Activated CD8-positive, alpha-beta memory T cell treated with anti-CD3 and anti-CD28 coated beads, Interleukin-2, amount 50 U/mL, for 48 hours (primary cell): ENCODE measurements around the gene NTN1.
"Not testable (repeated sequence)": the region's sequence is repeated elsewhere in the genome, so short reads cannot be mapped to it uniquely, and the experiment has no call there.

Experiments used
- DNase-seq: peaks from one replicate; pipeline ENCODE4 v3.0.0-alpha.2; 2020

Gene NTN1

GRCh38 chr17:9125722-9126121 is 104.4 kb downstream of the NTN1 start:
- no peak for DNase-seq

DNA sequence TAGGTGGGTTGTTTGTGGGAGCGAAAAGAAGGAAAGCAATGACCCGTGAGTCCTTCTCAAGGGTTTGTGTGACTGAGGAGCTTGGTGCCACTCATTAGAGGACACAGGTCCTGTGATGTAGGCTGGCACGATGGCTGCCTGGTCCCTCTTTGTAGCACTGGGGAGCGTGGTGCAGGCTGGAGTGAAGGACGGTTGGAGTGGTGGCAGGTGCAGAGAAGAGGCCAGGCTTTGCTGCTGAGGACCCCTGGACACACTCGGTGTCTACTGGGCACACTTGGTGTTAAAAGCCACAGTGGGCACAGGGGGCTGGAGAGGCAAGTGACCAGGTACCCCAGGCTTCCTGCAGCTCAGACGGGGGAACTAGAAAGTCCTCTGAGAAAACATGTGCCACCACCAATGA is 106.0 kb downstream of the NTN1 start:
- no peak for DNase-seq

DNA sequence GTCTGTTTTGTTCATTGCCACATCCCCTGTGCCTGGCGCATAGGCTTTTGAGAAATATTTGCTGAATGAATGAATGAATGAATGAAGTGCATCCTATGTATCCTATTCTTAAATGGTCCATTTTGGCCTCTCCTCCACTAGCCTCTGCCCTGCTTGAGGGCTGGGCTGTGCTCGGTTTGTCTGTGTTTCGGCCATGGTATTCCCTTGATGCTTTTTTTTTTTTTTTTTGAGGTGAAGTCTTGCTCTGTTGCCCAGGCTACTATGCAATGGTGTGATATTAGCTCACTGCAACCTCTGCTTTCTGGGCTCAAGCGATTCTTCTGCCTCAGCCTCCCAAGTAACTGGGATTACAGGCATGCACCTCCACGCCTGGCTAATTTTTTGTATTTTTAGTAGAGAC is 110.1 kb downstream of the NTN1 start:
- DNase-seq = no peak

- no peak for DNase-seq
Observed at GRCh38 chr17:9132291-9132690, 111.0 kb downstream of the NTN1 start.

GRCh38 chr17:9132944-9133610 is 111.8 kb downstream of the NTN1 start:
- DNase-seq = no peak

GRCh38 chr17:9138161-9138717 is 116.9 kb downstream of the NTN1 start:
- no peak for DNase-seq

DNA sequence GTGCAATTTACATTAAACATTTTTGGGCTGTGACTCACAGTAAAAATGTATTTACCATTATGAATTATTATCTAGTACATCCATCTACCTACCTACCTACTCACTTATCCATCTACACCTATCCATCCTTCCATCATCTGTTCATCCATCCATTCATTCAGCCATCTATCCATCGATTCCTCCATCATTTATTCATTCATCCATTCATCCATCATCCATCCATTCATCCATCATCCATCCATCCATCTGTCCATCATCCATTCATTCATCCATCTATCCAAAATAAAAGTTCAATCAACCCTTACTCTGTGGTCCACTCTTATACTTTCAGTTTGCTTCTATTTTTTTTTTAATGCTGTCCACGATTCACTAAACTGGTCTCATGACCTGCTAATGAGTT is 118.4 kb downstream of the NTN1 start:
- no peak for DNase-seq

- DNase-seq = no peak
Observed at GRCh38 chr17:9140550-9141424, 119.5 kb downstream of the NTN1 start.

GRCh38 chr17:9141425-9141753 is 120.1 kb downstream of the NTN1 start:
- DNase-seq = no peak

GRCh38 chr17:9142772-9143494 is 121.6 kb downstream of the NTN1 start:
- no peak for DNase-seq

DNA sequence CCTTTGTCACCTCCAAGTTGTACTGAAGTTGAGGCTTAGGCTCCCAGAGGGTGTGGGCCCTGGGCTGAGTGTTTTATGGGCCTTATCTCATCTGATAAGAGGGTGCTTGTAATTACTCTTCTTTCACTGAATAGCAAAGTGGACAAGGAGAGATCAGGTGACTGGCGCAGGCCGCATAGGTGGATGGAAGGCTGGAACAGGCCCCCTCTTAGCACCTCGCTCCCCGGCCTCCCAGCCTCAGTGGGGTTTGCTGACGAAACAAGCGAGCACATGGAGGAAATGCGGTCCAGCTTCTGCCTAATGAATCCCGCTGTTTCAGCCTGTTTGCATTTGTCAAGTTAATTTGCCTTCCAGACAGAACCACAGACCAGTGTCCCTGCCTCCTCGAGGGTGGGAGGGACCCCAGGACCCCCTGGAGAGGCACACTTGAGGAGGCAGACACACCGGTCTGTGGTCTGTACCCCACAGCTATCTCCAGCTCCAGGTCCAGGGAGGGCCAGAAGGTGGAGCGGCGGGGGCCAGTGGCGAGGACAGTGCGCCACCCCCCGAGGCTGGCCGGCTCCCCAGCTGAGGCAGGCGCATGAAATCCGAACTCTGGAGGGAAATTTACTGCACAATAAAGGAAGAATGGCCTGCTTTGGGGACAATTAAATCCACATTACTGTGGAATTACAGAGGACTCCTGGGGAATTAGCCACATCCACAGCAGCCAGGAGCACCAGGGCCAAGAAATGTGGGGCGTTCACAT is 123.4 kb downstream of the NTN1 start:
- DNase-seq = no peak

DNA sequence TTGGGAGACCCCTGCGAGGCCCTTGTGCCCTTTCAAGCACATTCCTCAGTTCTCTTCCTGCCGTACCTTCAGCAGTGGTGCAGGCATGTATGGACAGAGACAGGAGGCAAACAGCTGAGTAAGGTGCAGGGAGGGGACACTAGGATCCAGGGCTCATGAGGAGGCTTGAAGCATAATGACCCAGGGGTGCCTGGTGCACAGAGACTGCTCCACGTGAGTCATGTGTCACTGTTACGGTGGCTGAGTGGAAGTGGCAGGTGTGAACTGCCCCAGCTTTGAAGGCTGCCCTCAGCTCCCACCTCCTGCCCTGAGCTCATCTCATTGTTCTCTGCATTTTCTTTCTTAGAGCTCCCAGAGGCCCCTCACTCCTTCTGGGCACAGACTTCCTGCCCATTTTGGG is 124.8 kb downstream of the NTN1 start:
- no peak for DNase-seq

DNA sequence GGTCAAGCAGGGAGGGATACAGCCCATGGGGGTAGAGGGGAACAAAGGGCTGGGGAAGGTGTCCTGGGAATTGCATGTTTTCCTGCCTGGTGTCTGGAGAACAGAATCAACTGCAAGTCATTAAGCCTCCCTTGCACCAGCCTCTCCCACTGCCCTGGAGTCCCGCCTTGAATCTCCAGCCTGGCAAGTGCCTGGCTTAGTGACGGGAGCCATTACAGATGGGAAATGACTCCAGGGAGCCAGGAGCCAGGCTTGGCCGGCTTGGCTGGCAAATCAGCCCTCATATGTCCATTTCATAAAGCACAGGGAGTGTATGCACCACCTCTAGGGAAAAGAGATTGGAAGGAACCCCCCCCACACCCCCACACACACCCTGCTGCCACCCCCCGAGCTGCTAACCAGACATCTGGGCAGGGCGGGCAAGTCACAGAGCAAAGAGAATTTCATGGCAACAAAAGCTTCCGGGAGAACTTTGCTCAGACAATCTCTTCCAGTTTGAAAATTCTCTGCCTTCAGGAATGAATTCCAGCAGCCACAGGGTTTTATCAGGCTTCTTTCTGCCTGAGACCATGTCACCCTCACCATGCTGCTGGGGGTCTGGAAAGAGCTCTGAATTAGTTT is 127.7 kb downstream of the NTN1 start:
- no peak for DNase-seq

DNA sequence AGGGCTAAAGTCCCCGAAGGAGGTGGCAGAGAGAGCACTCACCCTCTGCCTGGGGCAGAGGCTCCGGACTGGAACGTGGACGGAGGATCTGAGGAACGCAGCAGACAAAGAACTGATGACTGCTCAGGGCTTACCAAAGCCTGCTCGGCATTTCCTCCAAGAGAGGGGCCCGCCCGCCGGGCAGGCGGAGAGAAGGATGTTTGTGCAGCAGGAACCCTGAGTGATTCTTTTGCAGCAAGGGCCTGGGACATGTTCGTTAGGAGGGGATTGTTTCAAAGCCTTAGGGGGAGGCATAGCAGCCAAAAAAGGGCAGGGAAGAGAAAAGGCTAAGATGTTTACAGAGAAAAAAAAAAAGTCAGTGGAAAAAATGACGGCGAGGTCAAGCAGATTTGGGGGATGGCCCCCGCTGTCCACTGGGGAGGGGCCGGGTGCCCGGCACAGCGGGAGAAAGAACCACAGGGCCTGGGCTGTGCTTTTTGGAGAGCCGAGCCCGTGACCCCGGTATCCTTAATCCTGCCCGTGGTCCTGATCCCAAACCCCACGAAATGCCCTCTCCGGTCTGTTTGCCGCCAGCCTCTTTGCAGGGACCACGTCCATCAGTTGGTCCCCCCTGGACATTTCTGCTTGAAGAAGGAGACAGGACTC is 129.3 kb downstream of the NTN1 start:
- no peak for DNase-seq

GRCh38 chr17:9151091-9151490 is 129.8 kb downstream of the NTN1 start:
- DNase-seq = no peak

DNA sequence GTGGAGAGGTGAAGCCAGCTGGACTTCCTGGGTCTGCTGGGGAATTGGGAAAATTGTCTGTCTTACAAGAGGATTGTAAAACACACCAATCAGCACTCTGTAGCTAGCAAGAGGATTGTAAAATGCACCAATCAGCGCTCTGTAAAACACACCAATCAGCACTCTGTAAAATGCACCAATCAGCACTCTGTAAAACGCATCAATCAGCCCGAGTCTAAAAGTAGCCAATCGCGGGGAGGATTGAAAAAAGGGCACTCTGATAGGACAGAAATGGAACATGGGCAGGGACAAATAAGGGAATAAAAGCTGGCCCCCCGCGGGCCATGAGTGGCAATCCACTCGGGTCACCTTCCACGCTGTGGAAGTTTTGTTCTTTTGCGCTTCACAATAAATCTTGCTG is 130.4 kb downstream of the NTN1 start:
- DNase-seq = not testable (repeated sequence)

DNA sequence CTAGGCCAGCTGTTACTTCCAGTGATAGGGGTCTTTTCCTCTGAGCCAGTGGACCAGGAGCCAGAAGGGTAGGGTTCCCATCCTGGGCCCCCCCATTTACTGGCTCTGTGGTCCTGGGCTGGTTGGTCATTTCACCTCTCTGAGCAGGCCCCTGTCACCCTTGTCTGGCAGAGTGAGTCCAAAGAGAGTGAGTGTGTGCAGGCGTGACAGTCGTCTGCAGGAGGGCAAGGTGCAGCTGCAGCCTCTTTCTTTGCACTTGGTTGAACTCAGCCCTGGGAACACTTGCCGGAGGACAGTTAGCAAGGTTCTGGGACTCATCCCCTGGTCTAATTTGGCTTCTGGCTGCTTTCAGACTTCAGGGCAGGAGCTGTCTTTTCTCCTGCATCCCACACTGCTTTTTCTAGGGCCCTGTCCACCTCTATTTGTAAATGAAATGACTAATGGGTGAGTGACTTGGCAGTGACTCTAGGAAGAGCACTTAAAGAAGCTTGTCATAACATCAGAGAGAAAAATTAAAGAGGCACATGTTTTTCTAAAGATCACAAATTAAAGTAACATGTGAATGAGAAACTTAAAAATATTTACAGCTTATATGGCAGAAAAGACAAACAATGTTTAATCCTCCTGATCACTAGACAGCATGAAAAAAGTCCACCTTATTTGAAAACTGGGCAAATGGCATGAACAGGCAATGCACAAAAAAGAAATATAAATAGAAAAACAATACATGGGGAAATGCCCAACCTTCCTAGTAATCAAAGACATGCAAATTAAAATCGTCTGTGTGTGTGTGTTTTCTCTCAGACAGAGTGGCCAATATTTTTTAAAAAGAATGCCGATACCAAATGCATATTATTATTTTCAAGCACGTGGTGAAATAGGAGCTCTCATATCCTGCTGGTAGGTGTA is 137.5 kb downstream of the NTN1 start:
- no peak for DNase-seq

- DNase-seq = no peak
Observed at GRCh38 chr17:9162275-9162985, 141.1 kb downstream of the NTN1 start.

DNA sequence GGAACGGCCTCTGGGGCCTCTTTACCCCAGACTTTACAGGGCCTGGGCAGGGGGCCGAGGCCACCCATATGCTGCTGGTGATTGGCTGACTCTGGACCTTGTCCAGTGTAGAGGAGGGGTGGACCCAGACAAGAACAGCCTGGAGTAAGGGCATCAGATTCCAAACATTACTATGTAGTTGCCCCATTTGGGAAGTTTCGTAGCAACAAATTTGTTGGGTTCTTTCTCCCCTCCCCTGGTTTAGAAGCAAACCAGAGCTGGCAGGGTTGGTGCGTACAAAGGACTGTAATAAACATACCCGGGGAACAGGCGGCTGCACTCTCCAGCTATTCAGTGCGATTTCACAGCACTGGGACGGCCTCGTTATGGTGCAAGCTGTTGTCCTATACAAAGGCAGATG is 145.5 kb downstream of the NTN1 start:
- no peak for DNase-seq

GRCh38 chr17:9167379-9167778 is 146.1 kb downstream of the NTN1 start:
- DNase-seq = no peak
